M059J (cell line): ENCODE data around the gene CXCL16. TPM values are rescaled to one million over a fixed set of nuclear protein-coding genes. Genes with fewer than 3 reads are reported as not detected.
"Not testable (repeated sequence)": the region's sequence is repeated elsewhere in the genome, so short reads cannot be mapped to it uniquely, and the experiment has no call there.

Experiments
- DNase-seq: peaks from one replicate; pipeline ENCODE4 v3.0.0-alpha.2; 2012; ENCODE audit warnings: low read depth
- total RNA-seq: library from RNA; depleted of rRNA; stranded (reverse); fragments of >200 nt; shearing (Covaris generic); gene quantifications from 2 replicates; pipeline ENCODE4 v1.2.3, GENCODE V29; 2014

Gene CXCL16
- total RNA-seq, 1 experiment from 2014 or later = 5.5 TPM

GRCh38 chr17:4721203-4722135 lies 18.3 kb downstream of the CXCL16 start:
- DNase-seq = peak; percentile 83

DNA sequence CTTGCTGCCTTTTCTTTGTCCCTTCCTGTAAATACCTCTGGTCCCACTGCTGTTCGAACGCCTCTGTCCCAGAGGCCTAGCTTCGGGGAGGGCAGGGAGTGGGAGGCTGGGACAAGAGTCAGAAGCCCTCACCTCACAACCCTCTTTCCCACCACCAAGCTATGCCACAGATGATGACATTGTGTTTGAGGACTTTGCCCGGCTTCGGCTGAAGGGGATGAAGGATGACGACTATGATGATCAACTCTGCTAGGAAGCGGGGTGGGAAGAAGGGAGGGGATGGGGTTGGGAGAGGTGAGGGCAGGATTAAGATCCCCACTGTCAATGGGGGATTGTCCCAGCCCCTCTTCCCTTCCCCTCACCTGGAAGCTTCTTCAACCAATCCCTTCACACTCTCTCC lies 18.9 kb downstream of the CXCL16 start:
- DNase-seq = no peak

GRCh38 chr17:4719684-4720221 lies 20.0 kb downstream of the CXCL16 start:
- DNase-seq = no peak

- no peak for DNase-seq
Observed at GRCh38 chr17:4719146-4719545, 20.6 kb downstream of the CXCL16 start.

DNA sequence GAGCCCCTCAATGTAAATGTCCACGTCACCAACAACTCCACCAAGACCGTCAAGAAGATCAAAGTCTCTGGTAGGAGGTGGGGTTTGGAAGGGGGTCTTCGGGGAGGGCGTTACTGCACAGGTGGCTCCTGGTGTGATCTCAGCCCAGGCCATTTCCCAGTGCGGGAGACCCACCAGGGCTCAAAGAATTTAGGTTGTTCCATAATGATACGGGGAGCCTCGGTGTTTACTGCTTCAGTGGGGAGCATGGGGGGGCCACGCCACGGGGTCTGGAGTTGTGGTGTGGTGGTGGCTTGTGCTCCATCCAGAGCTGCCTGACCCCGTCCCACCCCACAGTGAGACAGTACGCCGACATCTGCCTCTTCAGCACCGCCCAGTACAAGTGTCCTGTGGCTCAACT lies 21.5 kb downstream of the CXCL16 start:
- no peak for DNase-seq

- DNase-seq = no peak
Observed at GRCh38 chr17:4717791-4718190, 21.9 kb downstream of the CXCL16 start.

DNA sequence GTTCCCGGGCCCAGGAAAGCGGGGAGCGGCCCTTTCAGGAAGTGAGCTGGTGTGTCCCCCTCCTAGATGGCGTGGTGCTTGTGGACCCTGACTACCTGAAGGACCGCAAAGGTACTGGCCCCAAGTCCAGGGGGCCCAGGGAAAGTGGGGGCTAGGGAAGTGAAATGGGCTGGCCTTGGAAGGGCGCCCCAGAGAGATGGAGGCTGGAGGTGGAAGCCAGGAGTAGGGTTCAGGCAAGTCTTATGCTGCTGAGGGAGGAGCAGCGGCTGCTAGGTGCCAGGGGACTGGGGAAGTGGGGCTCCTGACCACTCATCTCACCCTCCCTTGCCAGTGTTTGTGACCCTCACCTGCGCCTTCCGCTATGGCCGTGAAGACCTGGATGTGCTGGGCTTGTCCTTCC lies 23.6 kb downstream of the CXCL16 start:
- no peak for DNase-seq

- DNase-seq = no peak
Observed at GRCh38 chr17:4715063-4715744, 24.5 kb downstream of the CXCL16 start.

DNA sequence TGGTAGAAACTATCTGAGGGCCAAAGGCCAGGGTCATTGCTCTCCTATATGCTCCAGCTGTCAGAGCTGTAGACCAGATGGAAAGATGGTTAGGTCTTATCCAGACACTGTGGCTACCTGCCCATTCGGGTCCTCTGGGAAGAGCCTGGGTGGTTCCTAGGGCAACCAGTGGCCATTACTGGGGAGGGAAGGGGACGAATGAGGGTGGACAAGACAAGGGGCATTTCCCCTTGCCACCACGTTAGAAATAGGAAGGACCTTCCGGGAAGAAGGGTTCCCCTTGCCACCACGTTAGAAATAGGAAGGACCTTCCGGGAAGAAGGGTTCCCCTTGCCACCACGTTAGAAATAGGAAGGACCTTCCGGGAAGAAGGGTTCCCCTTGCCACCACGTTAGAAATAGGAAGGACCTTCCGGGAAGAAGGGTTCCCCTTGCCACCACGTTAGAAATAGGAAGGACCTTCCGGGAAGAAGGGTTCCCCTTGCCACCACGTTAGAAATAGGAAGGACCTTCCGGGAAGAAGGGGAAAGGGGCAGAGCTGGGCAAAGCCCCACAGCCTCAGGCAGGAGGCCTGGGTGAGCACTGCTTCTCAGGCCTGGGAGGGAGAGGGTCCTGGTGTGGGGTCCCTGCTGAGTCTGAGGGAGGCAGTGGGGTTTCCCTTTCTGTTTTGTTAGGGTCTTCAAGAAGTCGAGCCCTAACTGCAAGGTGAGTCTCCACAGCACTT lies 25.2 kb downstream of the CXCL16 start:
- DNase-seq = not testable (repeated sequence)

GRCh38 chr17:4712526-4712925 lies 27.2 kb downstream of the CXCL16 start:
- no peak for DNase-seq

DNA sequence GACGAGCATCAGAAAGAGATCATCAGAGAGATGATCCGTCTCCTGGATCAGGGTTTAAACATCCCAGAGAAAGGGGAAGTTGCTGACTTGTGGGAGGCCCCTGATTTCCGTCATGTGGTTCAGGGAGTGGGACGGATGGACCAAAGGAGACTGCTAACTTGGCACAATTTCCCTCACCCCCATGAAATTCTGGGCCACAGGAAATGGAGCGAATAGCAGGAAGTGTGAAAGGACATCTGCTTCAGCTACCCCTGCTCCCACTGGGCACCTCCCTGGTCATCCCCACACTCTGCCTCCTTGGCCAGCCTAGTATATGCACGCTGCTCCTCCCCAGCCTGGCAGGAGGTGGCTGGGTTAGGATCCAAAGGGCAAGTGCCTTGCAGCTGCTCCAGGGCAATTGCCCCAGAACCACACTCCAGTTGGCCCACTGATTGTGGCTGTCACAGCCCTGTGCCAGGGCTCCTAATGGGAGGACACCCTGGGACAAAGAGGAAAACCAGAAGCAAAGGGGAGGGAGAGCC lies 28.0 kb downstream of the CXCL16 start:
- no peak for DNase-seq

DNA sequence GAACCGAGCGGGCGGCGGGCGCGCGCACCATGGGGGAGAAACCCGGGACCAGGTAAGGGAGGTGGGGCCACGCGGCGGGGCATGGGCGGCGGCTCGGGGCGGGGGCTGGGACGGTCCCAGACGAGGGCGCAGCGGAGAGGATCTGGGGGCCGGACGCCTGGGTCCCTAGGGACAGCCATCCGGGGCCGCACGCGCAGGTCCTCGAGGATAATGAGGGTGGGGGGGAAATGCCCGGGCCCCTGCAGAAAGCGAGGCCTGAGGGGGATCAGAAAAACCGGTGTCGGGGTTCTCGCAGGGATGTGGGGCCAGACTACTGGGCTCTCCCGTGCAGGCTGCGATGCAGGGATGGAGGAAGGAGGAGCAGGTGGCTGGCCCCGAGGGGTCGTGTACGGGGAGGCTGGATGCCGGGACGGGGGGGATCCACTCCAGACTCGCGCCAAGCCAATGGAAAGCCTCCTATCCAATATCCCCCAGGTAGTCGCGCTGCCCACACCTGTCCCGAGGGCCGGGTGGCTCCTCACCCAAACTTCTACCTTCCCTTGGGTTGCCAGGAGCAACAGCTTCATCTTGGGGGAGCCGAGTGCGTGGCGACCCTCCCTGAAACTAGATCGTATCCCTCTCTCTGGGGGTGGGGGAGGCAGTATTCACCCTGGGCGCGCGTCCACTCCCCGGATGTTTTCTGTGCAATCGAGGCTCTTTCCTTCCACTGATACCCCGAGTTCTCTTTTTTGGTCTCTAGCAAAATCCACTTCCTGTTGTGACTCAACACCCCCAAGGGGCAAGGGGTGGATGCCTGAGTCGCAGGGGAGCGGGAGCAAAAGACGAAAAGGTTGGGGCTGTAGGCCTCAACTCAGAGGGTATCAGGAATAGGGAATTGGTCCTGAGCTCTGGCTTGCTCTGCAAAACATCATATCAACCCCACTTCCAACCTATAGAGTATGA lies 28.8 kb downstream of the CXCL16 start:
- no peak for DNase-seq

DNA sequence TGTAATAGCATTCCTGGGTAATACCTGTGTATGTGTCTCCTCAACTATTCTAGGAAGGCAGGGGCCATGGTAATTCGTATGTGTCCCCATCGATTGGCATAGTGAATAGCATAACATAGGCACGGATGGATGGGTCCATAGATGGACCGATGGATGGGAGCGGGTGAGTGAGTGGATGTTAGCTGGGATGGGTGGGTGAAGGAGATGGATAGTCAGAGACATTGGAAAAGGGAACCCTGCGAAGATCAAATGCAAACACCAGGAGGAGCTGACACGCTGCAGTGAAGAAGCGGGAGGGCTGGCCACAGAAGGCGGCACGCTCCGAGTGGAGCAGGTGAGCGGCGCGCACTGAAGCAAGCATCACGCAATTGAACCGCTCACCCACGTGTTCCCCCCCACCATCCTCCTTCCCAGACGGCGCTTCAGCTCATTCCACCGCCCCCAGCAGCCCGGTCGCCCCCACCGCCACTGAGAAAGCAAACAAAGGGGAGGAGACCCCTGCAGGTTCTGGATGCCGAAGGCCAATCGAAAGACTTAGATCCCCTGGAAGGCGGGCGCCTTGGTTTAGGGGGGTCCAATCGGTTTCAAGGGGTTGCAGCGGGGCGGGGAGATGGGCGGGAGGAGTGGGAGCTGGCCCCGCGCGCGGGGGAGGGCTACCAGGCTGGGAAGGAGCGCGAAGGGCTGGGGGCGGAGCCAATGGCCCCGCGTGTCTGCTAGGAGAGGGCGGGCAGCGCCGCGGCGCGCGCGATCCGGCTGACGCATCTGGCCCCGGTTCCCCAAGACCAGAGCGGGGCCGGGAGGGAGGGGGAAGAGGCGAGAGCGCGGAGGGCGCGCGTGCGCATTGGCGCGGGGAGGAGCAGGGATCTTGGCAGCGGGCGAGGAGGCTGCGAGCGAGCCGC lies 29.7 kb downstream of the CXCL16 start, which contains the start of gene ARRB2:
Gene ARRB2, plus strand, starts transcription at position 839 of the 899 bp plus-strand sequence. CDS start 90 bp downstream, outside the sequence.
- peak; percentile 96 for DNase-seq

- peak; percentile 15 for DNase-seq
Observed at GRCh38 chr17:4708436-4708835, 31.3 kb downstream of the CXCL16 start.

DNA sequence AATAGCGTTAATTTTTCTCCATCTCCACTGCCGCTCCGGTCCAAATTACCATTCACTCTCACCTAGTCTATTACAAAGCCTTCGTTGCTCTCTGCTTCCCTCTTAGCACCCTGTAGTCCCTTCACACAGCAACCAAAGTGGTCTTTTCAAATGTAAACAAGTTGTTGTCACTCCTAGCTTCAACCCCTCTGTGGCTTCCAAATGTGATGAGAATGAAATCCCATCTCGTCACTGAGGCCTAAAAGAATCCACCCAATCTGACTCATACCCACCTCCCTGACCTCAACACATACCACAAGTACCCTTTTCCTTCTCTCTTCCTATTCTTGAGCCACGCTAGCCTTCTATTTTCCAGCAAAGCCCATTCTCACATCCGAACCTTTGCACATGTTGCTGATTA lies 33.6 kb downstream of the CXCL16 start:
- peak; percentile 78 for DNase-seq

DNA sequence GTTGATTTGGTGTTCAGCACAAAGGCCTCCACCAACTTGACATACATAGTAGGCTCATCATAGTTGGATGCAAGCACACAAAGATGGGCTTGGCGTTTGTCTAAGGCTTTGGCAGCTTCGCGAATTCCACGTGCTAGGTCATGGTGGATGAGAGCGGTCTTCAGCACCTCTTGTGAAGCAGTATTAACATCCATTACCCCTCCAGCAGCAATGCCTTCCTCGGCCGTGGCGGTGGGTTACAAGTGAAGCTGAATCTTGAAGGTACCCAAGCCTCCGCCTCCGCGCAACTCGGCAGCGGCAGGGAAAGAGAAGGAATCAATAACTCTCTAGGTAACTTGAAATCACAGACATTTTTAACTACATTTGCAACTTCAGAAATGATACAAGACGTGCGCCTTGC lies 34.7 kb downstream of the CXCL16 start:
- DNase-seq = no peak

- DNase-seq = not testable (repeated sequence)
Observed at GRCh38 chr17:4704574-4704907, 35.2 kb downstream of the CXCL16 start.

DNA sequence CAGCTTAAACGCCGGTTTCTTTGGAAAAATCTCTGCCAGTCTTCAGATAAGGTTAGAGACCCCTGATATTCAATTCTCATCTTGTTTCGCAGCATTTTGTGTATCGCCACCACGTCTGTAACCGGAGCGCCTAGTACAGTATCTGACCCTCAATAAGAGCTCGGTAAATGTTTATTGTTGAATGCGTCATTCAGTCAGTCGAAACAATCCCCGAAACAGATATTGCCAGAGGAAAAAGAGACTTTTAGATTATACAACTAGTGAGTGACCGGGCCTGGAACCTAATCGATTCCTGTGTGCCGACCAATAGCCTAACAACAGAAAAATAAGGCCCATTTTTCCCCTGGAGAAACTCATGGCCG lies 36.4 kb downstream of the CXCL16 start:
- no peak for DNase-seq

- DNase-seq = peak; percentile 24
Observed at GRCh38 chr17:4701116-4701515, 38.6 kb downstream of the CXCL16 start.
